Spleen (tissue), 11 donors: ENCODE results near the gene PRR14. TPM values are rescaled to one million over a fixed set of nuclear protein-coding genes. Genes with fewer than 3 reads are reported as not detected.
A peak's percentile ranks its signal among the peaks of the same experiment; 100 is the strongest.

Experiments
- DNase-seq: peaks from one replicate; pipeline ENCODE4 v3.0.0-alpha.2; 2020
- H3K27ac ChIP-seq, 8 donors: fragments of 200-600 bp; sonication (generic) in 7 of 8; 1 replicate in 4 of 8; 2 replicates in 4 of 8; pipeline versions ENCODE4 v1.5.0 to v1.8.0; 2016 to 2021; ENCODE audit warnings: inconsistent platforms in 4 of 8, mild to moderate bottlenecking in 4 of 8, moderate library complexity in 1 of 8
- H3K27me3 ChIP-seq, 7 donors: fragments of 200-600 bp; sonication (generic) in 6 of 7; replicated peaks in 1 of 7; 1 replicate in 4 of 7; 2 replicates in 3 of 7; pipeline versions ENCODE4 v1.5.0 to v1.8.0; 2016 to 2021; ENCODE audit warnings: inconsistent platforms in 3 of 7, mild to moderate bottlenecking in 1 of 7
- H3K36me3 ChIP-seq, 6 donors: fragments of 200-600 bp; sonication (generic) in 5 of 6; 1 replicate in 4 of 6; 2 replicates in 2 of 6; pipeline versions ENCODE4 v1.5.0 to v1.8.0; 2016 to 2021; ENCODE audit warnings: inconsistent platforms in 2 of 6
- H3K4me1 ChIP-seq, 6 donors: fragments of 200-600 bp; sonication (generic) in 5 of 6; 1 replicate in 3 of 6; 2 replicates in 3 of 6; pipeline versions ENCODE4 v1.5.0 to v1.8.0; 2016 to 2021; ENCODE audit warnings: inconsistent platforms in 3 of 6
- H3K4me3 ChIP-seq, 8 donors: fragments of 200-600 bp; sonication (generic) in 7 of 8; 1 replicate in 4 of 8; 2 replicates in 4 of 8; pipeline versions ENCODE4 v1.5.0 to v1.8.0; 2016 to 2021; ENCODE audit warnings: inconsistent platforms in 4 of 8, mild to moderate bottlenecking in 4 of 8, moderate library complexity in 2 of 8
- H3K9me3 ChIP-seq, 8 donors: fragments of 200-600 bp; sonication (generic) in 7 of 8; 1 replicate in 4 of 8; 2 replicates in 4 of 8; pipeline versions ENCODE4 v1.5.0 to v1.8.0; 2016 to 2021; ENCODE audit warnings: inconsistent platforms in 4 of 8
- POLR2A ChIP-seq, 3 donors: fragments of 450-650 bp; IDR thresholded peaks; one replicate each; pipeline ENCODE4 v1.5.1; 2017; ENCODE audit warnings: antibody characterized with exemption in 3 of 3, mild to moderate bottlenecking in 1 of 3
- POLR2AphosphoS5 ChIP-seq, 3 donors: sonication (generic); formaldehyde crosslinking; IDR thresholded peaks; one replicate each; pipeline ENCODE4 v1.5.1; 2017; ENCODE audit warnings: antibody characterized with exemption in 3 of 3
- WGBS, 5 donors: extraction: QIAGEN DNeasy Blood & Tissue Kit in 3 of 5; methylation state at CpG; one replicate each; pipeline versions ENCODE4 v1.1.5 to v1.1.7; 2013 to 2018; 5-methylcytosine and 5-hydroxymethylcytosine counted together
- intact Hi-C: fragments of 100-400 bp; cut with DNase I; formaldehyde crosslinking; loops from one replicate; pipeline ENCODE4 v1.15.0; 2023; ENCODE audit warnings: low total_unique reads
- polyA plus RNA-seq, 3 donors: library from polyadenylated mRNA; stranded (reverse); fragments of 200-250 nt; gene quantifications; one replicate each; pipeline ENCODE4 v1.2.1, GENCODE V29; 2013
- small RNA-seq, 4 donors: library from RNA; depleted of rRNA; stranded (forward); fragments of <200 nt; gene quantifications; one replicate each; pipeline ENCODE3, GENCODE V24; 2016
- total RNA-seq, 7 donors: library from RNA; depleted of rRNA in 3 of 7; stranded (reverse); fragments of >200 nt in 3 of 7; fragmentation: NEBNext Ultra II Directional in 4 of 7; extraction: Animal tissue kit (Norgen Biotek cat#: 25700) in 4 of 7; gene quantifications; one replicate each; pipeline versions ENCODE4 v1.1.0 to v1.2.1, GENCODE V29; 2016 to 2021
- TF ChIP-seq, protein P1 (sequence below), 11 experiments: fragments of 200-600 bp in 7 of 11; fragments of 450-650 bp in 4 of 11; sonication (generic) in 4 of 11; IDR thresholded peaks in 8 of 11; conservative IDR thresholded peaks in 3 of 11; 1 replicate in 7 of 11; 2 replicates in 4 of 11; pipeline versions ENCODE4 v1.4.0 to v1.8.0; 2016 to 2021; ENCODE audit warnings: antibody characterized with exemption in 11 of 11, inconsistent platforms in 4 of 11, mild to moderate bottlenecking in 1 of 11
- donor health status: healthy with polysubstance abuse.
- donor health status: DM: no; HTN: no; CAD: no; lungs with moderate emphysema.
- donor health status: DM: no; HTN: no; CAD: no.
- donor health status: Bipolar disorder and iron deficiency.
- donor health status: healthy.
- donor health status: DM: no; HTN: no; CAD: no.
- donor health status: DM: yes; HTN: yes; CAD: no.

Gene PRR14
- total and polyA plus RNA-seq, 10 donors, result 51.2 to 178 (median 67.3) TPM

DNA sequence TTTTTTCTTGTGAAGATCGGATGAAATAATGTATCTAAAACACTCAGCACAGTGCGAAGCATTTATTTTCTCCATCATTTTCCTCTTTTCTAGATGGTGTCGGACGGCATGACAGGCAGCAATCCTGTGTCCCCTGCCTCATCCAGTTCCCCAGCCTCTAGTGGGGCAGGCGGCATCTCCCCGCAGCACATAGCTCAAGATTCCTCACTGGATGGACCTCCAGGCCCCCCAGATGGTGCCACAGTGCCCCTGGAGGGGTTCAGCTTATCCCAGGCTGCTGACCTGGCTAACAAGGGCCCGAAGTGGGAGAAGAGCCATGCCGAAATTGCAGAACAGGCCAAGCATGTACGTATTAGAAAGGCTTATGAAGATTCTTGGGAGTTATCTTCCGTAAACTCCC lies 53.2 kb downstream of the PRR14 start:
- no peak overlapping the region for H3K27ac ChIP-seq
- peaks cover 7 to 33% (median 27%) of the 10 kb centered on the region in 6 donors for H3K4me1 ChIP-seq
- TF ChIP-seq POLR2A (IDR thresholded peaks at IDR 0.05) (no peak), POLR2AphosphoS5 (IDR thresholded peaks at IDR 0.05) (no peak)
- TF ChIP-seq, protein P1, sequence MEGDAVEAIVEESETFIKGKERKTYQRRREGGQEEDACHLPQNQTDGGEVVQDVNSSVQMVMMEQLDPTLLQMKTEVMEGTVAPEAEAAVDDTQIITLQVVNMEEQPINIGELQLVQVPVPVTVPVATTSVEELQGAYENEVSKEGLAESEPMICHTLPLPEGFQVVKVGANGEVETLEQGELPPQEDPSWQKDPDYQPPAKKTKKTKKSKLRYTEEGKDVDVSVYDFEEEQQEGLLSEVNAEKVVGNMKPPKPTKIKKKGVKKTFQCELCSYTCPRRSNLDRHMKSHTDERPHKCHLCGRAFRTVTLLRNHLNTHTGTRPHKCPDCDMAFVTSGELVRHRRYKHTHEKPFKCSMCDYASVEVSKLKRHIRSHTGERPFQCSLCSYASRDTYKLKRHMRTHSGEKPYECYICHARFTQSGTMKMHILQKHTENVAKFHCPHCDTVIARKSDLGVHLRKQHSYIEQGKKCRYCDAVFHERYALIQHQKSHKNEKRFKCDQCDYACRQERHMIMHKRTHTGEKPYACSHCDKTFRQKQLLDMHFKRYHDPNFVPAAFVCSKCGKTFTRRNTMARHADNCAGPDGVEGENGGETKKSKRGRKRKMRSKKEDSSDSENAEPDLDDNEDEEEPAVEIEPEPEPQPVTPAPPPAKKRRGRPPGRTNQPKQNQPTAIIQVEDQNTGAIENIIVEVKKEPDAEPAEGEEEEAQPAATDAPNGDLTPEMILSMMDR (IDR thresholded peaks at IDR 0.05 in 8 of 11, conservative IDR thresholded peaks at IDR 0.05 in 3 of 11), result no peak
- H3K36me3 ChIP-seq, result peaks cover 10 to 94% (median 86%) of the 10 kb centered on the region in 6 donors
- H3K27me3 ChIP-seq, result no peaks in the 10 kb centered on the region
- intact Hi-C loops, result no loop called here
- 94 to 98% (median 96%) methylated on average over 10 of the region's 10 CpGs for WGBS, 5 donors
- no peaks in the 10 kb centered on the region for H3K9me3 ChIP-seq
- peak; percentile 41 for DNase-seq
- no peak overlapping the region for H3K4me3 ChIP-seq

Small RNA genes lying within 50 kb of the gene (small RNA-seq; reads per million reads assigned to genes)
- gene AC093249.1 (0 reads per million in 4 donors), gene RNU6-1043P (0 reads per million in 4 donors), gene RNU6-416P (0 reads per million in 4 donors)

Other genes with a start within 250 kb of the PRR14 start
- 10 to 100 TPM in 1 of 7 donors, 1 to 10 TPM in 6; 2.2 to 10.2 (median 3.1) TPM for gene ZNF771, start 243.4 kb upstream of the PRR14 start, total RNA-seq
- 1 to 10 TPM; 2.3 to 3.7 (median 3.1) TPM for gene ZNF771, start 243.4 kb upstream of the PRR14 start, polyA plus RNA-seq
- gene DCTPP1, start 220.9 kb upstream of the PRR14 start, total RNA-seq, result 10 to 100 TPM; 17.6 to 36.3 (median 28.6) TPM
- 10 to 100 TPM; 25.5 to 49.1 (median 41.9) TPM for gene DCTPP1, start 220.9 kb upstream of the PRR14 start, polyA plus RNA-seq
- 10 to 100 TPM; 35.5 to 54.7 (median 43.7) TPM for gene SEPHS2, start 205.1 kb upstream of the PRR14 start, total RNA-seq
- gene SEPHS2, start 205.1 kb upstream of the PRR14 start, polyA plus RNA-seq, result 10 to 100 TPM; 42.4 to 56.0 (median 49.5) TPM
- 100 to 1,000 TPM; 100 to 212 (median 153) TPM for gene ITGAL, start 178.2 kb upstream of the PRR14 start, total RNA-seq
- gene ITGAL, start 178.2 kb upstream of the PRR14 start, polyA plus RNA-seq, result 10 to 100 TPM; 26.6 to 64.4 (median 51.1) TPM
- 10 to 100 TPM; 17.2 to 27.3 (median 25.5) TPM for gene ZNF768, start 124.4 kb upstream of the PRR14 start, total RNA-seq
- 10 to 100 TPM; 17.0 to 33.1 (median 21.6) TPM for gene ZNF768, start 124.4 kb upstream of the PRR14 start, polyA plus RNA-seq
- gene ZNF747, start 116.1 kb upstream of the PRR14 start, total RNA-seq, result 10 to 100 TPM in 6 of 7 donors, 1 to 10 TPM in 1; 7.7 to 16.1 (median 14.0) TPM
- 1 to 10 TPM; 5.9 to 8.3 (median 6.4) TPM for gene ZNF747, start 116.1 kb upstream of the PRR14 start, polyA plus RNA-seq
- 10 to 100 TPM; 11.6 to 18.6 (median 13.5) TPM for gene ZNF764, start 92.6 kb upstream of the PRR14 start, total RNA-seq
- 1 to 10 TPM; 3.4 to 7.4 (median 4.1) TPM for gene ZNF764, start 92.6 kb upstream of the PRR14 start, polyA plus RNA-seq
- 10 to 100 TPM; 10.7 to 26.3 (median 19.7) TPM for gene ZNF688, start 79.2 kb upstream of the PRR14 start, total RNA-seq
- gene ZNF688, start 79.2 kb upstream of the PRR14 start, polyA plus RNA-seq, result 10 to 100 TPM; 27.5 to 43.5 (median 40.8) TPM
- gene ZNF785, start 65.3 kb upstream of the PRR14 start, total RNA-seq, result 10 to 100 TPM; 16.5 to 22.1 (median 18.6) TPM
- 1 to 10 TPM; 3.1 to 7.1 (median 3.5) TPM for gene ZNF785, start 65.3 kb upstream of the PRR14 start, polyA plus RNA-seq
- 10 to 100 TPM in 5 of 7 donors, 1 to 10 TPM in 2; 6.3 to 14.6 (median 11.4) TPM for gene ZNF689, start 40.6 kb upstream of the PRR14 start, total RNA-seq
- gene ZNF689, start 40.6 kb upstream of the PRR14 start, polyA plus RNA-seq, result 1 to 10 TPM; 3.5 to 5.0 (median 3.7) TPM
- gene FBRS, start 7.5 kb downstream of the PRR14 start, total RNA-seq, result 100 to 1,000 TPM in 4 of 7 donors, 10 to 100 TPM in 3; 47.5 to 118 (median 102) TPM
- 10 to 100 TPM; 25.8 to 62.7 (median 43.7) TPM for gene FBRS, start 7.5 kb downstream of the PRR14 start, polyA plus RNA-seq
- gene SRCAP, start 48.2 kb downstream of the PRR14 start, total RNA-seq, result 10 to 100 TPM; 52.8 to 85.7 (median 72.7) TPM
- 10 to 100 TPM in 1 of 3 donors, 1 to 10 TPM in 2; 1.2 to 19.0 (median 1.4) TPM for gene SRCAP, start 48.2 kb downstream of the PRR14 start, polyA plus RNA-seq
- 10 to 100 TPM; 28.5 to 36.7 (median 34.0) TPM for gene PHKG2, start 97.5 kb downstream of the PRR14 start, total RNA-seq
- 10 to 100 TPM; 30.3 to 51.6 (median 42.8) TPM for gene PHKG2, start 97.5 kb downstream of the PRR14 start, polyA plus RNA-seq
- gene CFAP119, start 111.1 kb downstream of the PRR14 start, total RNA-seq, result 1 to 10 TPM; 3.1 to 7.2 (median 4.1) TPM
- gene CFAP119, start 111.1 kb downstream of the PRR14 start, polyA plus RNA-seq, result 10 to 100 TPM in 1 of 3 donors, 1 to 10 TPM in 2; 8.2 to 15.5 (median 8.3) TPM
- gene RNF40, start 111.4 kb downstream of the PRR14 start, total RNA-seq, result 100 to 1,000 TPM in 2 of 7 donors, 10 to 100 TPM in 5; 65.9 to 111 (median 88.8) TPM
- gene RNF40, start 111.4 kb downstream of the PRR14 start, polyA plus RNA-seq, result 10 to 100 TPM; 38.1 to 63.9 (median 50.0) TPM
- 10 to 100 TPM in 5 of 7 donors, 1 to 10 TPM in 2; 7.6 to 13.9 (median 12.5) TPM for gene ZNF629, start 136.2 kb downstream of the PRR14 start, total RNA-seq
- 1 to 10 TPM; 1.3 to 3.1 (median 1.7) TPM for gene ZNF629, start 136.2 kb downstream of the PRR14 start, polyA plus RNA-seq
- gene BCL7C, start 243.1 kb downstream of the PRR14 start, total RNA-seq, result 10 to 100 TPM; 15.5 to 24.3 (median 21.6) TPM
- 10 to 100 TPM; 35.6 to 38.7 (median 37.8) TPM for gene BCL7C, start 243.1 kb downstream of the PRR14 start, polyA plus RNA-seq
- gene CTF1, start 245.7 kb downstream of the PRR14 start, total RNA-seq, result 1 to 10 TPM in 5 of 7 donors, under 1 TPM in 1, not detected in 1; 0.68 to 3.3 (median 1.4) TPM
- gene CTF1, start 245.7 kb downstream of the PRR14 start, polyA plus RNA-seq, result 1 to 10 TPM in 2 of 3 donors, under 1 TPM in 1; 0.61 to 1.3 (median 1.1) TPM